Psoas muscle (tissue), 8 donors: ENCODE results near the gene TSPAN11. TPM values are rescaled to one million over a fixed set of nuclear protein-coding genes. Genes with fewer than 3 reads are reported as not detected.

Experiments
- ATAC-seq, 4 donors: fragments of 200-7000 bp; cut with Tn5 transposase; one replicate each; pipeline ENCODE4 v1.9.1; 2020; ENCODE audit warnings: moderate library complexity in 3 of 4, mild to moderate bottlenecking in 2 of 4
- DNase-seq, 2 donors: peaks; one replicate each; pipeline ENCODE4 v3.0.0-alpha.2; 2020
- H3K27ac ChIP-seq: fragments of 200-600 bp; one replicate; pipeline ENCODE4 v1.8.0; 2022
- H3K27me3 ChIP-seq, 3 donors: fragments of 200-600 bp in 1 of 3; one replicate each; pipeline versions ENCODE4 v1.6.1 to v1.8.0; 2013 to 2022; ENCODE audit warnings: low read length in 2 of 3, mild to moderate bottlenecking in 2 of 3, moderate library complexity in 1 of 3; ENCODE audit not compliant: insufficient read depth in 3 of 3
- H3K36me3 ChIP-seq, 2 donors: fragments of 200-600 bp in 1 of 2; one replicate each; pipeline versions ENCODE4 v1.6.1 to v1.8.0; 2013 to 2022; ENCODE audit warnings: low read depth in 1 of 2, mild to moderate bottlenecking in 1 of 2, moderate library complexity in 1 of 2; ENCODE audit not compliant: insufficient read depth in 1 of 2
- H3K4me1 ChIP-seq: fragments of 200-600 bp; one replicate; pipeline ENCODE4 v1.8.0; 2022
- H3K4me3 ChIP-seq: fragments of 200-600 bp; one replicate; pipeline ENCODE4 v1.8.0; 2022; ENCODE audit warnings: mild to moderate bottlenecking
- H3K9me3 ChIP-seq: fragments of 200-600 bp; one replicate; pipeline ENCODE4 v1.8.0; 2022
- CTCF ChIP-seq: fragments of 200-600 bp; IDR thresholded peaks from one replicate; pipeline ENCODE4 v1.8.0; 2022; ENCODE audit warnings: antibody characterized with exemption
- WGBS, 3 donors: extraction: QIAGEN DNeasy Blood & Tissue Kit; methylation state at CpG; one replicate each; pipeline versions ENCODE4 v1.1.6 to v1.1.7; 2013; 5-methylcytosine and 5-hydroxymethylcytosine counted together
- intact Hi-C, 2 donors: fragments of 100-400 bp; cut with DNase I; formaldehyde crosslinking; loops; one replicate each; pipeline versions ENCODE4 v1.11.0 to v1.14.2; 2022
- polyA plus RNA-seq, 3 donors: library from polyadenylated mRNA; stranded (reverse); fragments of 200-250 nt; gene quantifications; one replicate each; pipeline ENCODE4 v1.2.3, GENCODE V29; 2013
- total RNA-seq, 4 donors: library from RNA; stranded (reverse); fragmentation: NEBNext Ultra II Directional in 2 of 4; extraction: Animal tissue kit (Norgen Biotek cat#: 25700) in 2 of 4; gene quantifications; one replicate each; pipeline versions ENCODE4 v1.2.1 to v1.2.4, GENCODE V29; 2021 to 2023
- donor health status: healthy with polysubstance abuse.
- donor health status: DM: no; HTN: no; CAD: no; lungs with moderate emphysema.
- donor health status: Bipolar disorder and iron deficiency.
- donor health status: healthy.
- donor health status: DM: yes; HTN: yes; CAD: no.
- donor health status: DM: no; HTN: no; CAD: no.
- donor health status: DM: no; HTN: no; CAD: no.
- donor health status: DM: yes; HTN: yes; CAD: no.

TSPAN11 gene
- total and polyA plus RNA-seq, 7 donors = 0.05 to 0.24 (median 0.14) TPM; not detected in 1

GRCh38 chr12:30880813-30881212 is 45.7 kb upstream of the TSPAN11 start:
- intact Hi-C loops = no loop called here
- Histone ChIP-seq H3K9me3 (peaks cover 2% of the 10 kb centered on the region), H3K4me3 (no peak overlapping the region), H3K4me1 (no peaks in the 10 kb centered on the region), H3K27ac (no peak overlapping the region), H3K36me3 (no peaks in the 10 kb centered on the region), H3K27me3 (peaks cover 4 to 5% (median 5%) of the 10 kb centered on the region in 3 donors)
- no peak for ATAC-seq
- no peak for TF ChIP-seq CTCF
- no peak for DNase-seq
- 91 to 98% (median 96%) methylated on average over 3 of the region's 3 CpGs for WGBS, 3 donors

GRCh38 chr12:30882706-30883105 is 43.8 kb upstream of the TSPAN11 start:
- DNase-seq = no peak
- Histone ChIP-seq H3K9me3 (peaks cover 21% of the 10 kb centered on the region), H3K27me3 (peaks cover 4 to 5% (median 5%) of the 10 kb centered on the region in 3 donors), H3K4me3 (no peak overlapping the region), H3K4me1 (no peaks in the 10 kb centered on the region), H3K36me3 (no peaks in the 10 kb centered on the region), H3K27ac (no peak overlapping the region)
- 45 to 60% (median 51%) methylated on average over 3 of the region's 3 CpGs for WGBS, 3 donors
- intact Hi-C loops = no loop called here
- ATAC-seq = no peak
- no peak for TF ChIP-seq CTCF

GRCh38 chr12:30884799-30885198 is 41.7 kb upstream of the TSPAN11 start:
- Histone ChIP-seq H3K27ac (no peak overlapping the region), H3K27me3 (peaks cover 0 to 5% (median 0%) of the 10 kb centered on the region in 3 donors), H3K9me3 (peaks cover 25% of the 10 kb centered on the region), H3K4me1 (no peaks in the 10 kb centered on the region), H3K36me3 (no peaks in the 10 kb centered on the region), H3K4me3 (no peak overlapping the region)
- no peak for DNase-seq
- no peak for TF ChIP-seq CTCF
- intact Hi-C loops = no loop called here
- no peak for ATAC-seq
- 87 to 95% (median 94%) methylated on average over 2 of the region's 2 CpGs for WGBS, 3 donors

- Histone ChIP-seq H3K36me3 (no peaks in the 10 kb centered on the region), H3K9me3 (peaks cover 25% of the 10 kb centered on the region), H3K27me3 (peaks cover 0 to 5% (median 0%) of the 10 kb centered on the region in 3 donors), H3K4me1 (no peaks in the 10 kb centered on the region), H3K4me3 (no peak overlapping the region), H3K27ac (no peak overlapping the region)
- ATAC-seq = no peak
- no peak for DNase-seq
- intact Hi-C loops = no loop called here
- TF ChIP-seq CTCF = no peak
- WGBS, 3 donors = 71 to 88% (median 76%) methylated on average over 2 of the region's 2 CpGs
Observed at GRCh38 chr12:30885321-30885720, 41.2 kb upstream of the TSPAN11 start.

GRCh38 chr12:30887226-30887625 is 39.3 kb upstream of the TSPAN11 start:
- no peak for ATAC-seq
- Histone ChIP-seq H3K27me3 (no peaks in the 10 kb centered on the region), H3K36me3 (no peaks in the 10 kb centered on the region), H3K9me3 (peaks cover 25% of the 10 kb centered on the region), H3K27ac (no peak overlapping the region), H3K4me1 (no peaks in the 10 kb centered on the region), H3K4me3 (no peak overlapping the region)
- DNase-seq = no peak
- intact Hi-C loops = no loop called here
- no peak for TF ChIP-seq CTCF
